Liver (tissue), 3 donors: ENCODE measurements around the gene SLC25A12.

Experiments used
- MAX ChIP-seq: IDR thresholded peaks from 2 replicates; pipeline ENCODE4 v1.6.1; 2016; ENCODE audit warnings: antibody characterized with exemption
- TF ChIP-seq, protein P1 (sequence below): fragments of 150-350 bp; IDR thresholded peaks from 2 replicates; pipeline ENCODE4 v1.5.1; 2017; ENCODE audit warnings: improper control_type of control experiment, low read depth, low read length; ENCODE audit not compliant: missing input control
- TF ChIP-seq, protein P2 (sequence below): IDR thresholded peaks from 2 replicates; pipeline ENCODE4 v1.6.1; 2016; ENCODE audit warnings: antibody characterized with exemption
- donor health status: healthy.
- donor health status: healthy.

- TF ChIP-seq, protein P1, sequence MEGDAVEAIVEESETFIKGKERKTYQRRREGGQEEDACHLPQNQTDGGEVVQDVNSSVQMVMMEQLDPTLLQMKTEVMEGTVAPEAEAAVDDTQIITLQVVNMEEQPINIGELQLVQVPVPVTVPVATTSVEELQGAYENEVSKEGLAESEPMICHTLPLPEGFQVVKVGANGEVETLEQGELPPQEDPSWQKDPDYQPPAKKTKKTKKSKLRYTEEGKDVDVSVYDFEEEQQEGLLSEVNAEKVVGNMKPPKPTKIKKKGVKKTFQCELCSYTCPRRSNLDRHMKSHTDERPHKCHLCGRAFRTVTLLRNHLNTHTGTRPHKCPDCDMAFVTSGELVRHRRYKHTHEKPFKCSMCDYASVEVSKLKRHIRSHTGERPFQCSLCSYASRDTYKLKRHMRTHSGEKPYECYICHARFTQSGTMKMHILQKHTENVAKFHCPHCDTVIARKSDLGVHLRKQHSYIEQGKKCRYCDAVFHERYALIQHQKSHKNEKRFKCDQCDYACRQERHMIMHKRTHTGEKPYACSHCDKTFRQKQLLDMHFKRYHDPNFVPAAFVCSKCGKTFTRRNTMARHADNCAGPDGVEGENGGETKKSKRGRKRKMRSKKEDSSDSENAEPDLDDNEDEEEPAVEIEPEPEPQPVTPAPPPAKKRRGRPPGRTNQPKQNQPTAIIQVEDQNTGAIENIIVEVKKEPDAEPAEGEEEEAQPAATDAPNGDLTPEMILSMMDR = no peak
- TF ChIP-seq MAX = no peak
- TF ChIP-seq, protein P2, sequence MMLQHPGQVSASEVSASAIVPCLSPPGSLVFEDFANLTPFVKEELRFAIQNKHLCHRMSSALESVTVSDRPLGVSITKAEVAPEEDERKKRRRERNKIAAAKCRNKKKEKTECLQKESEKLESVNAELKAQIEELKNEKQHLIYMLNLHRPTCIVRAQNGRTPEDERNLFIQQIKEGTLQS = no peak
Observed at GRCh38 chr2:171803757-171804156, 90.3 kb downstream of the SLC25A12 start.
